Stimulated activated CD8-positive, alpha-beta memory T cell treated with anti-CD3 and anti-CD28 coated beads, Interleukin-15, amount 100 ng/mL, for 48 hours (primary cell): ENCODE measurements around the gene TOP3A.
A peak's percentile ranks its signal among the peaks of the same experiment; 100 is the strongest.

Source experiments
- DNase-seq, 2 donors: peaks; one replicate each; pipeline ENCODE4 v3.0.0-alpha.2; 2020; ENCODE audit warnings: low read depth in 2 of 2

The TOP3A gene

GRCh38 chr17:18231164-18231563 lies 83.6 kb downstream of the TOP3A start:
- DNase-seq = no peak

DNA sequence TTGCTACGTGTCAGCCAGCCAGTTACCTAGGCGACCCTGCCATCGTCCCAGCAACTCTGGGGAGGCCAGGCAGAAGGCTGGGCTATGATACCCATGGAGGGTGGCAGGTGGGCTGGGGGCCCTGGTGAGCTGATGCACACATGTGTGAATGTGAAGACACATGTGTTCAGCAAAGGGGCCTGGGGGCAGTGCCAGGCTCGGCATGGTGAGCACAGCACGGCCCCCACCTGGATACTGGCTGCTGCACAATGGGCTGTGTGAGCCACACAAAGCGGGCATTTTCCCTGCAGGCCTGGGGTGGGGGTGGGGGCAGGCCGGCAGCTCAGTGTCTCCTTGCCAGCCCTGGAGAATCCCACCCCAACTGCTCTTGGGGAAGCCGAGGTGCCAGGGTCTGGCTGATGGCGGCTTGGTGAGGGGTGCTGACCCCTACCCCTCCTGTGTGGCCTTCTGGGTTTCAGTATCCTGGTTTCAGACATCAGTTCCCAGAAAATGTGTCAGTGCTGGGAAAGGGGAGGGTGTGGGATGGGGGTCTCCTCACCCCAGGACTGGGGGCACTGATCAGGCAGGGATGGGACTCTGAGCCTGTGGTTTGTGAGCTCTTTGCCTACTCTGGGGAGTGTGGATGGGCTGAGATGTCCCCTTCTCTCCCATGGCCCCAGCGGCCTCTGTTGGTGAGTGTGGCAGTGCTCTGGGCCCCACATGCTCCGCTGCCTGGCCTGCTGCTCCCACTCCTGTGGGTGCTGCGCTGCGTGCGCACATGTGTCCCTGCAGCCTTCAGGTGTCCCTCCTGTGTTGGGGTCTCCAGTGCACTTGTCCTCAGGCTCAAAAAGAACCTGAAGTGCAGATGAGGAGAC lies 84.3 kb downstream of the TOP3A start:
- DNase-seq = no peak

DNA sequence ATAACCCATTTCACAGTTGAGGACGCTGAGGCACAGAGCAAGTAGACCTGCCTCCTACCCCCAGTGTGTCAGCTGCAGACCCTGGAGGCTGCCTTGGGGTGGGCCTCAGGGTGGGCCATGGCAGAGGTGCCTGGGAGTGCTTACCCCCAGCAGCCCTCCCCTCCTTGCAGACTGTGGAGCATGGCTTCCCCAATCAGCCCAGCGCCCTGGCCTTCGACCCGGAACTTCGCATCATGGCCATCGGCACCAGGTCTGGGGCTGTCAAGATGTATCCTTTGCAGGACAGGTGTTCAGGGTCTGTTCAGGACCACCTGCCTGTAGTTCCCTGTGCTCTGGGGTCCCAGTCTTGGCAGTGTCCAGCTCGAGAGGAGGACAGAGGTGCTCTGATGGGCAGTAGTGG lies 85.0 kb downstream of the TOP3A start:
- no peak for DNase-seq

GRCh38 chr17:18229254-18229653 lies 85.5 kb downstream of the TOP3A start:
- DNase-seq = no peak

- DNase-seq = no peak
These were observed 86.6 kb downstream of the TOP3A start for GRCh38 chr17:18228176-18228682.

GRCh38 chr17:18227635-18228034 lies 87.2 kb downstream of the TOP3A start:
- DNase-seq = no peak

GRCh38 chr17:18226284-18226945 lies 88.4 kb downstream of the TOP3A start:
- DNase-seq = no peak

DNA sequence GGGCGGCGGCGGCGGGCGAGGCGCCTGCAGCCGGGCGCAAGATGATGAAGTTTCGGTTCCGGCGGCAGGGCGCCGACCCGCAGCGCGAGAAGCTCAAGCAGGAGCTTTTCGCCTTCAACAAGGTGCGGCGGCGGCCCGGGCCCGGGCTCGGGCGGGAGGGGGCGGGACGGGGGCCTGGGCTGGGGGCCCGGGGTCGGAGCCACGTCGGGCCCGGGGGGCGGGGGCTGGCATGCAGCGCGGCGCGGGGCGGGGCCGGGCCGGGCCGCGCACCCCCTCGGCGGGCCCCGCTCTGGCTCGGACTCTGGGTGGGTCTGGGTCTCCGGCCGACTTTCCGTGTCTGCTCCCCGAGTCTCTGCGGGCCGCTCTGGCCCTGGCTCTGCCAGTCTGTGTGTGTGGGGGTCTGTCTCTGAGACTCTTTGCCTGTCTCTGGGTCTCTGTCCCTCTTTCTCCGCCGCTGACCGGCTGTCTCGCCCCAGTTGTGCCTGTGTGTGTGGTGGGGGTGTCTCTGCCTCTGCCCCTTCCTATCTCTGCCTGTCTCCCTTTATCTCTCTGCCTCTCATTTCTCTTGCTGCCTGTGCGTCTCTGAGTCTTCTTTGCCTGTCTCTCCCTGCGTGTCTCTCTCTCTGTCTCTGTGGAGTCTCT lies 89.0 kb downstream of the TOP3A start:
- DNase-seq = no peak

DNA sequence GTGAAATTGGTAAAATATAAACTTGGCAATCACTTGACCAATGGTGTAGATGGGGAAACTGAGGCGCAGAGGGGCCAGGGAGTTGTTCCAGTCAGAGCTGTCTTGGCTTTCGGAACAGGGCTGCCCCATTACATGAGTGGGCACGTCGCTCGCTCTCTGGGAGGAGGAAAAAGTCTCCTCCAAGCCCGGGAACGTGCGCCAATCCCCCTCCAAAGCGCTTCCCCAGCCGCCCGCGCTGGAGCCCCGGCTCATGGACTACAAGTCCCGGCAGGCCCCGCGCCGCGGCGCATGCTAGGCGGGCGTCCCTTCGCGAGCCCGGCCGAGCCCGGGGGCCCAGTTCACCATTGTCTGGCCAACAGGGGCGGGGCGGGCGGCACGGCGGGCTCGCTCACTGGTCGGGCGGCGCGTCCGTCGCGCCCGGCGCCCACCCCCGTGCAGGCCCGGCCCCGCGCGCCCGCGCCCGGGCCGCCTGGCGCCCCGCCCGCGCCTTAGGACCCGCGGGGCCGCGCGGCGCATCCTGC lies 89.6 kb downstream of the TOP3A start, which contains the start of gene LLGL1:
LLGL1 (plus strand) TSS at position 515 of the 521 bp plus-strand sequence. CDS start 48 bp downstream, outside the sequence.
- DNase-seq = peak; percentile 96 to 98

DNA sequence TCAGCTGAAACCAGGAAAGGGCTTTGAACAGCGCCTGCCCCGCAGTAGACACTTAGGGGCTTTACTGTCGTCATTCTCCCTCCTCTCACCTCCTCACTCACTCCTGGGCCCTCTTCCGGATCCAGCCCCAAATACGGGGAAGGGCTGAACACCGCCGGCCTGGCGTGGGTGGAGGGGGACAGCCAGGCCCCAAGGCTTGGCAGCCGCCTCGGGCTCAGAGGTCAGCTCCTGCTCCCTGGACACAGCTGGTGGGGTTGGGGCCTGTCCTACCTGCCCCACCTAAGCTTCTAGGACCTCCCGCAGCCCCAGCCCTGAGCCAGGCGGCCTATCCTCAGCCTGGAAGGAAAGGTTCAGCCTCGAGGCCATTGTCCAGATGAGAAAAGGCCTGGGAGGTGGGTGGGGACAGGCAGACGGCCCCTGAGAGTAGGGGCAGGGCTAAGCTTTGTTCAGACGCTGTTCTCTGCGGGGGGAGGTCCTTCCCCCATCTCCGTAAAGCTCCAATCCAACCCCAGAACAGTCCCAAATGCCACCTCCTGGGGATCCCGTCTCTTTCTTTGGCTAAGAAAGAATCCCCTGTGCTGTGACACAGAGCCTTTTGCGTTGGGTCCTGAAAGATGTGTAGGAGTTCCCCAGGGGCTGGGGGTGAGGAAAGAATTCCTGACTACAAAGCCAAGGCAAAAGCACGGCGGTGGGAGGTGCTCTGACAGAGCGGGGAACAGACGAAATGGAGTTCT lies 90.2 kb downstream of the TOP3A start:
- DNase-seq = no peak

GRCh38 chr17:18224053-18224386 lies 90.8 kb downstream of the TOP3A start:
- DNase-seq = no peak
